GM12878 (cell line): ENCODE measurements around the gene RASGRF1.

Experiments
- CEBPB ChIP-seq, 2 experiments: fragments of 150-350 bp in 1 of 2; IDR thresholded peaks; 2 replicates each; pipeline ENCODE4 v1.6.1; 2012 to 2014; ENCODE audit warnings: low read depth in 2 of 2, low read length in 2 of 2, borderline replicate concordance in 1 of 2, inconsistent platforms in 1 of 2
- CREB1 ChIP-seq: IDR thresholded peaks from 2 replicates; pipeline ENCODE4 v1.6.1; 2012; ENCODE audit warnings: low read depth, mild to moderate bottlenecking, inconsistent platforms
- EZH2 ChIP-seq: IDR thresholded peaks from 2 replicates; pipeline ENCODE4 v1.6.1; 2012; ENCODE audit warnings: low read depth, mild to moderate bottlenecking, control low read depth, inconsistent platforms, low read length, borderline replicate concordance; ENCODE audit not compliant: control insufficient read depth
- NFYB ChIP-seq: IDR thresholded peaks from 2 replicates; pipeline ENCODE4 v1.6.1; 2011; ENCODE audit warnings: low read depth, mild to moderate bottlenecking, low read length, improper control_type of control experiment, moderate library complexity; ENCODE audit not compliant: insufficient read depth
- NR2F1 ChIP-seq: fragments of 450-650 bp; conservative IDR thresholded peaks from 2 replicates; pipeline ENCODE4 v1.6.1; 2017; ENCODE audit warnings: mild to moderate bottlenecking
- POLR2AphosphoS5 ChIP-seq: IDR thresholded peaks from 2 replicates; pipeline ENCODE4 v1.6.1; 2011; ENCODE audit warnings: mild to moderate bottlenecking, low read length, inconsistent platforms
- SREBF2 ChIP-seq: IDR thresholded peaks from 2 replicates; pipeline ENCODE4 v1.6.1; 2012; ENCODE audit warnings: mild to moderate bottlenecking, low read length
- TCF12 ChIP-seq: IDR thresholded peaks from 2 replicates; pipeline ENCODE4 v1.6.1; 2011; ENCODE audit warnings: low read depth, mild to moderate bottlenecking, low read length
- YY1 ChIP-seq: IDR thresholded peaks from 2 replicates; pipeline ENCODE4 v1.6.1; 2011; ENCODE audit warnings: low read depth, mild to moderate bottlenecking, low read length
- TF ChIP-seq, protein P1 (sequence below), 3 experiments: IDR thresholded peaks in 2 of 3; conservative IDR thresholded peaks in 1 of 3; 2 replicates each; pipeline ENCODE4 v1.5.1; 2011; ENCODE audit warnings: low read depth in 3 of 3, low read length in 3 of 3, mild to moderate bottlenecking in 3 of 3, control low read depth in 2 of 3, moderate library complexity in 2 of 3, inconsistent platforms in 1 of 3, mixed read lengths in 1 of 3; ENCODE audit not compliant: control insufficient read depth in 2 of 3, insufficient read depth in 1 of 3; ENCODE audit errors: extremely low read depth in 1 of 3
- TF ChIP-seq, protein P2 (sequence below): fragments of 450-650 bp; IDR thresholded peaks from 2 replicates; pipeline ENCODE4 v1.6.1; 2016; ENCODE audit warnings: mild to moderate bottlenecking
- TF ChIP-seq, protein P3 (sequence below): IDR thresholded peaks from 2 replicates; pipeline ENCODE4 v1.6.1; 2011; ENCODE audit warnings: low read depth, low read length, improper control_type of control experiment, borderline replicate concordance
- TF ChIP-seq, protein P4 (sequence below): IDR thresholded peaks from 2 replicates; pipeline ENCODE4 v1.6.1; 2012; ENCODE audit warnings: low read length, inconsistent platforms

GRCh38 chr15:78933187-78933822, 157.3 kb downstream of the RASGRF1 start:
- no peak for TF ChIP-seq CEBPB (IDR thresholded peaks at IDR 0.05; ENCODE audit: borderline replicate concordance in 1 of 2, low read depth in 2 of 2, low read length in 2 of 2)
- no peak for TF ChIP-seq CREB1
- no peak for TF ChIP-seq NFYB
- TF ChIP-seq, protein P1, sequence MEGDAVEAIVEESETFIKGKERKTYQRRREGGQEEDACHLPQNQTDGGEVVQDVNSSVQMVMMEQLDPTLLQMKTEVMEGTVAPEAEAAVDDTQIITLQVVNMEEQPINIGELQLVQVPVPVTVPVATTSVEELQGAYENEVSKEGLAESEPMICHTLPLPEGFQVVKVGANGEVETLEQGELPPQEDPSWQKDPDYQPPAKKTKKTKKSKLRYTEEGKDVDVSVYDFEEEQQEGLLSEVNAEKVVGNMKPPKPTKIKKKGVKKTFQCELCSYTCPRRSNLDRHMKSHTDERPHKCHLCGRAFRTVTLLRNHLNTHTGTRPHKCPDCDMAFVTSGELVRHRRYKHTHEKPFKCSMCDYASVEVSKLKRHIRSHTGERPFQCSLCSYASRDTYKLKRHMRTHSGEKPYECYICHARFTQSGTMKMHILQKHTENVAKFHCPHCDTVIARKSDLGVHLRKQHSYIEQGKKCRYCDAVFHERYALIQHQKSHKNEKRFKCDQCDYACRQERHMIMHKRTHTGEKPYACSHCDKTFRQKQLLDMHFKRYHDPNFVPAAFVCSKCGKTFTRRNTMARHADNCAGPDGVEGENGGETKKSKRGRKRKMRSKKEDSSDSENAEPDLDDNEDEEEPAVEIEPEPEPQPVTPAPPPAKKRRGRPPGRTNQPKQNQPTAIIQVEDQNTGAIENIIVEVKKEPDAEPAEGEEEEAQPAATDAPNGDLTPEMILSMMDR (IDR thresholded peaks at IDR 0.05 in 2 of 3, conservative IDR thresholded peaks at IDR 0.05 in 1 of 3; ENCODE audit: control insufficient read depth in 2 of 3, extremely low read depth in 1 of 3, insufficient read depth in 1 of 3, low read depth in 3 of 3, low read length in 3 of 3): no peak
- no peak for TF ChIP-seq EZH2
- TF ChIP-seq, protein P2, sequence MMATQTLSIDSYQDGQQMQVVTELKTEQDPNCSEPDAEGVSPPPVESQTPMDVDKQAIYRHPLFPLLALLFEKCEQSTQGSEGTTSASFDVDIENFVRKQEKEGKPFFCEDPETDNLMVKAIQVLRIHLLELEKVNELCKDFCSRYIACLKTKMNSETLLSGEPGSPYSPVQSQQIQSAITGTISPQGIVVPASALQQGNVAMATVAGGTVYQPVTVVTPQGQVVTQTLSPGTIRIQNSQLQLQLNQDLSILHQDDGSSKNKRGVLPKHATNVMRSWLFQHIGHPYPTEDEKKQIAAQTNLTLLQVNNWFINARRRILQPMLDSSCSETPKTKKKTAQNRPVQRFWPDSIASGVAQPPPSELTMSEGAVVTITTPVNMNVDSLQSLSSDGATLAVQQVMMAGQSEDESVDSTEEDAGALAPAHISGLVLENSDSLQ: no peak
- TF ChIP-seq, protein P3, sequence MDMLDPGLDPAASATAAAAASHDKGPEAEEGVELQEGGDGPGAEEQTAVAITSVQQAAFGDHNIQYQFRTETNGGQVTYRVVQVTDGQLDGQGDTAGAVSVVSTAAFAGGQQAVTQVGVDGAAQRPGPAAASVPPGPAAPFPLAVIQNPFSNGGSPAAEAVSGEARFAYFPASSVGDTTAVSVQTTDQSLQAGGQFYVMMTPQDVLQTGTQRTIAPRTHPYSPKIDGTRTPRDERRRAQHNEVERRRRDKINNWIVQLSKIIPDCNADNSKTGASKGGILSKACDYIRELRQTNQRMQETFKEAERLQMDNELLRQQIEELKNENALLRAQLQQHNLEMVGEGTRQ: no peak
- no peak for TF ChIP-seq YY1
- no peak for TF ChIP-seq NR2F1
- no peak for TF ChIP-seq TCF12
- no peak; the same call in 1 of the 2 replicates for TF ChIP-seq POLR2AphosphoS5
- no peak for TF ChIP-seq SREBF2
- TF ChIP-seq, protein P4, sequence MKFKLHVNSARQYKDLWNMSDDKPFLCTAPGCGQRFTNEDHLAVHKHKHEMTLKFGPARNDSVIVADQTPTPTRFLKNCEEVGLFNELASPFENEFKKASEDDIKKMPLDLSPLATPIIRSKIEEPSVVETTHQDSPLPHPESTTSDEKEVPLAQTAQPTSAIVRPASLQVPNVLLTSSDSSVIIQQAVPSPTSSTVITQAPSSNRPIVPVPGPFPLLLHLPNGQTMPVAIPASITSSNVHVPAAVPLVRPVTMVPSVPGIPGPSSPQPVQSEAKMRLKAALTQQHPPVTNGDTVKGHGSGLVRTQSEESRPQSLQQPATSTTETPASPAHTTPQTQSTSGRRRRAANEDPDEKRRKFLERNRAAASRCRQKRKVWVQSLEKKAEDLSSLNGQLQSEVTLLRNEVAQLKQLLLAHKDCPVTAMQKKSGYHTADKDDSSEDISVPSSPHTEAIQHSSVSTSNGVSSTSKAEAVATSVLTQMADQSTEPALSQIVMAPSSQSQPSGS: no peak
